Breast epithelium (tissue), 3 donors: ENCODE results near the gene CLPSL1.

Experiments
- POLR2AphosphoS5 ChIP-seq, 3 donors: sonication (generic); formaldehyde crosslinking; IDR thresholded peaks; one replicate each; pipeline ENCODE4 v1.6.1; 2017; ENCODE audit warnings: antibody characterized with exemption in 3 of 3
- TF ChIP-seq, protein P1 (sequence below), 3 donors: fragments of 450-650 bp; IDR thresholded peaks; one replicate each; pipeline ENCODE4 v1.5.1; 2016 to 2017; ENCODE audit warnings: antibody characterized with exemption in 3 of 3, mild to moderate bottlenecking in 3 of 3, moderate library complexity in 3 of 3

- TF ChIP-seq POLR2AphosphoS5 (IDR thresholded peaks at IDR 0.05): no peak
- TF ChIP-seq, protein P1, sequence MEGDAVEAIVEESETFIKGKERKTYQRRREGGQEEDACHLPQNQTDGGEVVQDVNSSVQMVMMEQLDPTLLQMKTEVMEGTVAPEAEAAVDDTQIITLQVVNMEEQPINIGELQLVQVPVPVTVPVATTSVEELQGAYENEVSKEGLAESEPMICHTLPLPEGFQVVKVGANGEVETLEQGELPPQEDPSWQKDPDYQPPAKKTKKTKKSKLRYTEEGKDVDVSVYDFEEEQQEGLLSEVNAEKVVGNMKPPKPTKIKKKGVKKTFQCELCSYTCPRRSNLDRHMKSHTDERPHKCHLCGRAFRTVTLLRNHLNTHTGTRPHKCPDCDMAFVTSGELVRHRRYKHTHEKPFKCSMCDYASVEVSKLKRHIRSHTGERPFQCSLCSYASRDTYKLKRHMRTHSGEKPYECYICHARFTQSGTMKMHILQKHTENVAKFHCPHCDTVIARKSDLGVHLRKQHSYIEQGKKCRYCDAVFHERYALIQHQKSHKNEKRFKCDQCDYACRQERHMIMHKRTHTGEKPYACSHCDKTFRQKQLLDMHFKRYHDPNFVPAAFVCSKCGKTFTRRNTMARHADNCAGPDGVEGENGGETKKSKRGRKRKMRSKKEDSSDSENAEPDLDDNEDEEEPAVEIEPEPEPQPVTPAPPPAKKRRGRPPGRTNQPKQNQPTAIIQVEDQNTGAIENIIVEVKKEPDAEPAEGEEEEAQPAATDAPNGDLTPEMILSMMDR (IDR thresholded peaks at IDR 0.05): no peak
Observed at GRCh38 chr6:35750557-35750956, 30.3 kb upstream of the CLPSL1 start.
